KOPT-K1 (cell line): ENCODE data around the gene COL25A1.

Experiments
- H3K27ac ChIP-seq: fragments of 200-600 bp; sonication (generic); 2 replicates; pipeline ENCODE4 v1.5.1; 2016; ENCODE audit warnings: antibody characterized with exemption, mild to moderate bottlenecking, low read depth, low read length; ENCODE audit not compliant: poor library complexity, severe bottlenecking
- H3K36me3 ChIP-seq: fragments of 200-600 bp; sonication (generic); 2 replicates; pipeline ENCODE4 v1.5.1; 2017; ENCODE audit warnings: antibody characterized with exemption, mild to moderate bottlenecking, low read length, moderate library complexity; ENCODE audit not compliant: insufficient read depth
- H3K9me3 ChIP-seq: fragments of 200-600 bp; sonication (generic); 2 replicates; pipeline ENCODE4 v1.5.1; 2017; ENCODE audit warnings: antibody characterized with exemption, low read length, mild to moderate bottlenecking; ENCODE audit not compliant: insufficient read depth, poor library complexity, severe bottlenecking

COL25A1 gene

DNA sequence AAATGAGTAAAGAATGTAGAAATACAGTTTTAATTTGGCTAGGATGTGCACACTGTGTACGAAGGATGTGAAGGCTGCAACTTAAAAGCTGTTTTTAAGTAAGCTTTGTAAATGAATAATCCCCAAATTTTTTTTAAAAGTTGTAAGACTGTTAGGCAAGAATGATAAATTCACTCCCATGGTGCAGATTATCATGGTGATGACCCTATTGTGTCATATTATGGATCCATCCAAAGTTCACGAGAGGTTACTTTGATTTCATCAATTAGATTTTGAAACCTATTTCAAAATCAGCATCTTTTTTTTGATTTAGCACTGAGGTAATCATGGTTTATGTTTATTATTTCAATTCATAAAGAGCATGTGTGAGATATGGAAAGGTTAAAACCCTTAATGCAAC is 476.7 kb downstream of the COL25A1 start:
- H3K27ac ChIP-seq, result no peak overlapping the region
- H3K36me3 ChIP-seq, result no peaks in the 10 kb centered on the region
- no peaks in the 10 kb centered on the region for H3K9me3 ChIP-seq

DNA sequence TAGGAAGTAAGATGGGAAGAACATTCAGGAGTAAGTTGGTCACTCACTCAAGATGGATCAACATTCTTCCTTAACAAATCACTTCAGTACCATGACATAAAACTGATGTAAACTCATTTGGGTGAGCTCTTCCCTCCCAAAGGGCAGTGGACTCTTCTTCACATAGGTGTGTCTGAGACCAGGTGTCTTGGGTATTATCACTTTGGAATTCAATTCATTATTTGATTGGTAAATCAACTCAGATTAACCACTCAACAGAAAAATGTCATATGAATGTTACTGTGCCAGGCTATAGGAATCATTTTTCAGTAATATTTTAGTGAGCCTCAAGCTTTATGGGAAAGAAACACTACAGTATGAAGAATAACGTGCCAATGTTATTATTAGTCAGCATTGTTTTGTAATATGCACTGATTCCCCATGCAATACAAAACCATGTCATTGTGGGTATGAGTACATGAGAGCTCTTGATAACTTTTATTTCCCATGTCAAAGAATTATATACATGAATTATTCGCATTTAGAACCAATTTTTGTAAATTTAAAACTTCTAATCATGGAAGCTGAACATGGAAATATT is 481.0 kb downstream of the COL25A1 start:
- H3K9me3 ChIP-seq, result no peaks in the 10 kb centered on the region
- H3K36me3 ChIP-seq, result no peaks in the 10 kb centered on the region

DNA sequence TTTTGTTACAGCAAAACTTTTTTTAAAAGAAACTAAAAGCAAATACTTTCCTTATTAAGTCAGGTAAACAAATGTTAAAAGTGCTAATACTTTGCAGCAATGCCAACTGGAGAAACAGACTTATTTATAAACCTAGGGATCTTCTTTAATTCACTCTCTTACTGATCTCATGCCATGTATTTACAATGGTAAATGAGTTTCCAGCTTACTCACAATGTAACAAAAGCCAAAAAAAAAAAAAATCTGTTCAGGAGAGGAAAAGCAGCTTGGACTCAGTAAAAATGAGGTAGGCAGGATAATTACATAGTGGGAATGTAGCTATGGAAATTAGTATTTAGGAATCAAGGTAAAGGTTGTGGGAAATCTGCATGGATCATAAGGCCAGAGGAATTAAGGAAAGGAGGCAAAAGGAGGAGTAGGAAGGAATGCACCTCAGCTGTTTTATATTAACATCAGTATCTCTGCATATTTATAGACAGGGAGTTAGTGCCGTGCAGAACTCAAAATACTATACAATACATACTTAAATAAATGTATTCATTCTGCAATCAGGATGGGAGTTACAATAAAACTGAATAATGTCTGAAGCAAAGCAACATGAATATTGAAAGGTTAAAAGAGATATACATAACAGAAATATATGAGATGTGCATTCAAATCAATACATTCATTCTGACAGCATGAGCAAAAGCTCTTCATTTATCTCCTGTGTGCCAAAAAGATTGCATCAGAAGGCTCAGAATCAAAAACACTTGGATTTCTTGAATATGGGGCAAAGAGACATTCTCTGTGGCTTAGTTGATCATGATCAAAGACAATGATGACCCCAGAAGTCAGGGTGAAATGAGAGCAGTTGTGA is 481.7 kb downstream of the COL25A1 start:
- no peak overlapping the region for H3K27ac ChIP-seq
- no peaks in the 10 kb centered on the region for H3K9me3 ChIP-seq
- H3K36me3 ChIP-seq, result no peaks in the 10 kb centered on the region

More for the DNA sequence above, 481.0 kb downstream of the COL25A1 start:
- H3K27ac ChIP-seq, result no peak overlapping the region

GRCh38 chr4:108814326-108814725 is 488.1 kb downstream of the COL25A1 start:
- no peaks in the 10 kb centered on the region for H3K9me3 ChIP-seq
- H3K27ac ChIP-seq, result no peak overlapping the region
- no peaks in the 10 kb centered on the region for H3K36me3 ChIP-seq

DNA sequence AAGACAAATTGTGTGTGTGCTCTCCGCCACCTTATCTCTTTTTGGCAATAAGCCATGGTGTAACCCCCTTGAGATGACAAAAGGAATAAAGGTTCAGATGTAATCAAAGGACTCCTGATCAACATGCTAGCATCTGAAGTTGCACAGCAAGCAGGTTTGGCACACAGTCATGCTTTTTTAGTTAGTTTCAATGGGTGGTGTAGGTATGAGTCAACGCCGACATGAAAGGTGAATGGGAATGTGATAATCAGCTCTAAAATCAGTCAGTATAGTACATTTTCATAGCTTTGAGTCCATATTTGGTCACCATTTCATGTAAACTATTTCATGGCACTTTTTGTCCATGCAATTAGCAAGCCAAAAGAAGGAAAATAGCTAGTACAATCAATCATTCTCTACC is 489.2 kb downstream of the COL25A1 start:
- no peaks in the 10 kb centered on the region for H3K36me3 ChIP-seq
- no peak overlapping the region for H3K27ac ChIP-seq
- H3K9me3 ChIP-seq, result no peaks in the 10 kb centered on the region

DNA sequence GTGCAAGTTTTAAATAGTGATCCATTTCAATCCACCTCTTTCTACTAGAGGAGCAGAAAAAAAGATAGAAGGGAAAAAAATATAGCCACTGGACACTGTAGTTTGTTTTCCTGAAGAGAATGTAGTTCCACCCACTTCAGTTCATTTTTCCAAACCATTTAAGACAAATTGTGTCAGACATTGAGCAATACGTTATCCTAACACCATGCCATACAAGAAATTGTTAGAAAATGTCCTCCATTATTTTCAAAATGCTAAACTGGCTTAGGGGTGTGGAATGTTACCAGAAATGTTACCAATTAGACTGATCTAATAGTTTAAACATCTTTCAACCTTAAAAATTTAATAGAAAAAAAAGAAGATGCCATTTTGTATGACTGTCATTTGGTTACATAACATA is 491.0 kb downstream of the COL25A1 start:
- Histone ChIP-seq H3K27ac (no peak overlapping the region), H3K9me3 (no peaks in the 10 kb centered on the region), H3K36me3 (no peaks in the 10 kb centered on the region)

DNA sequence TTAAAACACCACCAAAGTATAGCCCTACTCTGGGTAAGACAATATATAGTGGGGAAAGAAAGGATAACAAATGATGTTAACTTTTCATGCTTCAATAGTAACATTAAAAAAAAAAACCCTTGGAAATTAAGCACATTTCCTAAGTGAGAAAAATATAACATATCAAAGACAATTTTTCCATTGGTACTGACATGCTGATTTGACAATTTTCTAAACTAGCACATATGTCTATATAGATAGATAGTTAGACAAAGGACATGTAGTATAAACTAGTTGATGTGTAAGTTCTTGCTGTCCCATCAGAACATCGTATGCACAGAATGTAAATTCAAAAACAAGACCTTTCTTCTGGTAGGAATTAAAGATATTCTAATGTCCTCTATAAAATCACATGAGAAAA is 492.4 kb downstream of the COL25A1 start:
- H3K36me3 ChIP-seq, result no peaks in the 10 kb centered on the region
- H3K27ac ChIP-seq, result no peak overlapping the region
- H3K9me3 ChIP-seq, result no peaks in the 10 kb centered on the region

GRCh38 chr4:108804648-108805273 is 497.7 kb downstream of the COL25A1 start:
- no peak overlapping the region for H3K27ac ChIP-seq
- no peaks in the 10 kb centered on the region for H3K9me3 ChIP-seq
- no peaks in the 10 kb centered on the region for H3K36me3 ChIP-seq

DNA sequence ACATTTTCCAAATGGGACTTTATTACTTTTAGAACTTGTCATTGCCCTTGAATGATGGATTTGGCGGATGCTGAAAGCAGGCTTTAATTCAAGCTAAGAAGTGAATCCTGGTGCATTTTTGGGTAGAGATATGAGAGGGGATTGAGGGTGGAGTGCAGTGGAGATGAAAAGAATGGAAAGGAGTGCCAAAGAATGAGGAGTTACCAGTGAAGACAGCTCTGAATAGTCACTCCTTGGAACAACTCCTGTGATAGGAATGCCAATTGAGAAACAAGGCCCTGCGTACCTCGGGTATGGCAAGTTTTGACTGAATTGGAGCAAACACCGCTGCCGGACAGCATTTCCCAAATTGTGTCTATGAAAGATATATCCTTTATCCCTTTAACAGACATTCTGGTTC is 503.2 kb downstream of the COL25A1 start:
- no peak overlapping the region for H3K27ac ChIP-seq
- H3K9me3 ChIP-seq, result no peaks in the 10 kb centered on the region
- H3K36me3 ChIP-seq, result no peaks in the 10 kb centered on the region

- no peak overlapping the region for H3K27ac ChIP-seq
- H3K36me3 ChIP-seq, result no peaks in the 10 kb centered on the region
- H3K9me3 ChIP-seq, result no peaks in the 10 kb centered on the region
Measured at GRCh38 chr4:108796173-108796572, 506.3 kb downstream of the COL25A1 start.

DNA sequence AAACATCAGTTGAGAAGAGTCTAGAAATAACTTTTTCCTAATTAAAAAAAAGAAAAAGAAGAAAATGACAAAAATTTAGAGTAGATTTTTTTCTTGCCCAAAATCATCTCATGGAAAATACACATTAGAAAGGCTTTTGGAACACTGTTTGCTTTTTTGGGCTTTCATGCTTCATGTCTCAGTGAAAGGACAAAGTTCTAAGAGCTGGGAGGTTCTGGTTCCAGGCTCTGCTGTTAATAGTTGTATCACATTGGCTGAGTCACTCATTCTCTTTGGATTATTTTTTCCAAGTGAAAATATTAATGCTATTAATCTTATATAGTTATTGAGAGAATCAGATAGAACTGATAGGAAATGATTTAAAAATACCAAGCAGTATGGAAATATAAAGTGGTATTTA is 506.7 kb downstream of the COL25A1 start:
- Histone ChIP-seq H3K27ac (no peak overlapping the region), H3K9me3 (no peaks in the 10 kb centered on the region), H3K36me3 (no peaks in the 10 kb centered on the region)

GRCh38 chr4:108794136-108794535 is 508.3 kb downstream of the COL25A1 start:
- no peak overlapping the region for H3K27ac ChIP-seq
- no peaks in the 10 kb centered on the region for H3K36me3 ChIP-seq
- no peaks in the 10 kb centered on the region for H3K9me3 ChIP-seq

DNA sequence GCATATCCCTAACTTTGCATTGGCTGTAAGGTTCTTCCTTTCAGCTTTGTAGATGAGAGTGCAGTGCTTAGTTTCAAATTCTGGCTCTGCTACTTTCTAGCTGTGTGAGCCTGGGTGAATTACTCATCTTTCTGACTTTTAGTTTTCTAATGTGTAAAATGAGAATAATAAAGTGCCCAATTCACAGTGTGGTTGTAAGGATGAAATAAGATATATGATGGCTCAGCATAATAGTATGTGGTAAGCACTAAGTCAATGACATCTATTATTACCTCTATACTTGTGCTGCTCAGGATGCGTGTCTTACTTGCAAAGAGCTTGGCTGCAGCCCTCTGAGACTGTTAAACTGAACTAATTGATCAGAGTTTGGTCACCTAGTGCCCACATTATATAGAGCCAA is 509.0 kb downstream of the COL25A1 start:
- no peak overlapping the region for H3K27ac ChIP-seq
- no peaks in the 10 kb centered on the region for H3K9me3 ChIP-seq
- H3K36me3 ChIP-seq, result no peaks in the 10 kb centered on the region

- Histone ChIP-seq H3K27ac (no peak overlapping the region), H3K36me3 (no peaks in the 10 kb centered on the region), H3K9me3 (no peaks in the 10 kb centered on the region)
Measured at GRCh38 chr4:108788731-108789130, 513.7 kb downstream of the COL25A1 start.

DNA sequence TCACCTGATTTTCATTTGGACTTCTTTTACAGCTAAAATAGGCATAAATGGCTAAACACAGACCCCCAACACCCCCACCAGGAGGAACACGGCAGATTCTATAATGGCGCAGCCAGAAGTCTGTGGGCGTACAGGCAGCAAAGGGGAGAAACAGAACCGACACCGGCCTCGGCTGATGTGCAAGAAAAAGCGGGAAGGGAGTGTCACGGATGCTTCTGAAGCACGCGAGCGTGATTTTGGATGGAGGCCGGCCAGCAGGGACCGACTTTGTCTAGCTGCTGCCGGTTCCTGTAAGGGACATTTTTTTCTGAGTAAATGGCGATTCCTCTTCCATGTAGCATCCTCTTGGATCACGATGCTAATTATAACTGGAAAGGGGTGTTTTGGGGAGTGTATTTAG is 514.7 kb downstream of the COL25A1 start:
- Histone ChIP-seq H3K27ac (no peak overlapping the region), H3K9me3 (no peaks in the 10 kb centered on the region), H3K36me3 (no peaks in the 10 kb centered on the region)
